OCI-LY7 (cell line): ENCODE results near the gene FRMD5.

Source experiments
- CTCF ChIP-seq: fragments of 200-600 bp; sonication (generic); conservative IDR thresholded peaks from 2 replicates; pipeline ENCODE4 v1.5.1; 2014; ENCODE audit warnings: mild to moderate bottlenecking, antibody characterized with exemption, low read length, moderate library complexity, mixed read lengths
- EZH2phosphoT487 ChIP-seq: fragments of 200-600 bp; sonication (generic); IDR thresholded peaks from 2 replicates; pipeline ENCODE4 v1.6.1; 2018; ENCODE audit warnings: low read depth, borderline replicate concordance, mild to moderate bottlenecking, mixed run types, antibody characterized with exemption, low read length, moderate library complexity, mixed read lengths

- TF ChIP-seq CTCF = no peak
- no peak for TF ChIP-seq EZH2phosphoT487
These were observed 306.0 kb downstream of the FRMD5 start for GRCh38 chr15:43889042-43889441.
